NOMO-1 (cell line): Measurements from ENCODE around the gene SAE1.

Experiments
- DNase-seq, 2 experiments: peaks; one replicate each; lab custom pipeline; 2025; ENCODE audit not compliant: unreplicated experiment in 2 of 2; lab: John Stamatoyannopoulos, UW

The SAE1 gene

DNA sequence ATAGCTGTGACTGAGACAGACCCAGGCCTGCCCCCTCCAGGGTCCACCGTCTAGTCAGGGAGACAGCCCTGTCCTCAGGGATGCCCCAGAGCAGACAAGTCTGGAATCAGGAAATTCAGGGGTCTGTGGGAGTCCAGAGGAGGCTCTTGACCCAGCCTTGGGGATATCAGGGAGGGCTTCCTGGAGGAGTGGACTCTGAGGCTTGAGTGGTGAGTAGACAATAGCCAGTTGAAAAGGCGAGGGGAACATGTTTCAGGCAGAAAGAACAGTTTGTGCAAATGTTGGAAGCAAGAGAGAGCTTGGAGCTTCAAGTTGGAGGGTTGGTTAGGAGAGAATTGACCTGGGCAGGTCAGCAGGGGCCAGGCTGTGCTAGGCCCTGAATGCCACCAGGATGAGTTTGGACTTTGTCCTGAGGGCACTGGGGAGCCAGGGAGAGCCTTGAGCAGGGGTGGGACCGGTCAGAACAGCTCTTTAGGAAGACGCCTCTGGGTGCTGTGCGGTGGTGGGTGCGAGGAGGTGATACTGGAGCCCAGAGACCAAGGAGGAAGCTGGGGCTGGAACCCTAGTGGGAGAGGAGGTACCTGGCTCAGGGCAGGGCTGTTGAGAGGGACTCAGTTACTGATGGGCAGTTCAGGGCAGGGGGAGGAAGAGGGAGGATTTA is 128.4 kb downstream of the SAE1 start:
- no peak for DNase-seq
